ENCODE results near the gene GPC5.
"Not testable (repeated sequence)": the region's sequence is repeated elsewhere in the genome, so short reads cannot be mapped to it uniquely, and the experiment has no call there.

GPC5 gene

GRCh38 chr13:91726671-91727070 is 328.2 kb downstream of the GPC5 start:
- no peak for DNase-seq (ENCODE audit: low read depth)
- H3K4me3 ChIP-seq (ENCODE audit: low read depth, low read length), result no peak overlapping the region

GRCh38 chr13:91729859-91730258 is 331.4 kb downstream of the GPC5 start:
- DNase-seq (ENCODE audit: low read depth), result no peak
- no peak overlapping the region for H3K4me3 ChIP-seq (ENCODE audit: low read depth, low read length)

DNA sequence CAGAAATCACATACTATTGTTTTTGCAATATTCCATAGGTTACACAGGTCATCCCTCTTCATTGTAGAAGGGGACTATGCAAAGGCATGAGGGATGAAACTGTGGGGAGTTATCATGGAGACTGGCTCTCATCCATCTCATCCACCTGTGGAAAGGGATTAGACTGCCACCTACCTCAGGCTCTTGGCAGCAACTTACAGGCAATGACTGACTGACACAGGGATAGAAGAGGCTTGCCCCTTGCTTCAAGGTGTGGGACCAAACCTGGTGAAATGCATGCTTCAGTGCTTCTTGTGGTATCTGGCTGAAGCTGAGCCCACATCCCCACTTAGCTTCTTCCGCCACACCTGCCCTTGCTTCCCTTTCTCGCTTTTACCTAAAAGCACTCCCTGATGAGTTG is 341.3 kb downstream of the GPC5 start:
- no peak for DNase-seq (ENCODE audit: low read depth)
- H3K4me3 ChIP-seq (ENCODE audit: low read depth, low read length), result no peak overlapping the region

DNA sequence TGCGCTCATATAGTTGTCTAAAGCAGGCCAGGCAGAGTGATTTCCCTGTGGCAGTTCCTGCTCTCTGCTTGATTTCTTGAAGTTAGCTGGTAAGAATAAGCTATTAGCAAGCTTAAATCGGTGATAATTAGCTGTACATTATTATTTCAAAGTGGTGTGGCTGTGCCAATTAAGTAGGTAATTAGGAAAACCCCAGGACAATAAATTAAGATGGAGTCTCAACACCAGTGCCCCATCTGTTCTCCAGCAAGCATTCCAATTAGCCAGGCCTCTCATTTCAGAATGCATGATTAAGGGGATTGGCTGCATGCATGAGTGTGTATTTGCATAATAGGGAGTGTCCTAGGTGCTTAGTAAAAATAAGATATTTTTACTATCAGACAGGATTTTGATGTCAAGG is 342.3 kb downstream of the GPC5 start:
- H3K4me3 ChIP-seq (ENCODE audit: low read depth, low read length), result no peak overlapping the region
- DNase-seq (ENCODE audit: low read depth), result no peak

GRCh38 chr13:91741925-91742324 is 343.5 kb downstream of the GPC5 start:
- no peak for DNase-seq (ENCODE audit: low read depth)
- no peak overlapping the region for H3K4me3 ChIP-seq (ENCODE audit: low read depth, low read length)

DNA sequence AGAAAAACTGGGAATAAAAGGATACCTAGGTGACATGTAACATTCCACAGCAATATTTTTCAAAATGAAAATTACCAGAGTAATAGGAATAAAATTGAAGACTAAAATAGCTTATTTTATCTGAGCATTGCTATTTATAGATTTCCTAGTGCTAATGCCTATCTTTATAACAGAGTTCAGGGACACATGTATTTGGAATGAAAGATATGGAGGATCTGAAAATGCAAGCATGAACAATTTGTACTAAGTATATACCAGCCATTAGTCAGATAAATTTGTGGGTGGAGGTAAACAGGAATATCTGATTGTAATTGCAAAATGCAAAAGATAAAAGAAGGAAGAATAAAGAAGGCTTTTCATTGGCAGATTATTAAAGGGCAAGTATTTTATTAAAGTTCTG is 345.9 kb downstream of the GPC5 start:
- DNase-seq (ENCODE audit: low read depth), result no peak
- no peak overlapping the region for H3K4me3 ChIP-seq (ENCODE audit: low read depth, low read length)

DNA sequence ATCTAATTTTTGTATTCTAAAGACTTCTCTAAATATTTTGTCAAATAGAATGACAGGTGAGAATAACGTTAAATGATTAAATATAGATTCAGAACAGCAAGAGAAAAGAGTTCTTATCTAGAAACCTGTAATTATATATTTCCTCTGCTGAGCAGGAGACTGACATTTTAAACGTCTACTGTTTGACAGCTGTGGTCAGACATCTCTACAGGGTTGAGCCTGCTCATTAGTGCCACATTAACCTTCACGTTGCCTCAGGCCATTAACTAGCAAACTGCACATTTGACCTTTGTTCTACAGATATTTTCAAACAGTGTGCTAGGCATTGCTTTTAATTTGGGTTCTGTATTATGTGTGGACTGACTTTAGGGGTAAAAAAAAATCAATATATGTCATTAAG is 347.5 kb downstream of the GPC5 start:
- DNase-seq (ENCODE audit: low read depth), result no peak
- H3K4me3 ChIP-seq (ENCODE audit: low read depth, low read length), result no peak overlapping the region

DNA sequence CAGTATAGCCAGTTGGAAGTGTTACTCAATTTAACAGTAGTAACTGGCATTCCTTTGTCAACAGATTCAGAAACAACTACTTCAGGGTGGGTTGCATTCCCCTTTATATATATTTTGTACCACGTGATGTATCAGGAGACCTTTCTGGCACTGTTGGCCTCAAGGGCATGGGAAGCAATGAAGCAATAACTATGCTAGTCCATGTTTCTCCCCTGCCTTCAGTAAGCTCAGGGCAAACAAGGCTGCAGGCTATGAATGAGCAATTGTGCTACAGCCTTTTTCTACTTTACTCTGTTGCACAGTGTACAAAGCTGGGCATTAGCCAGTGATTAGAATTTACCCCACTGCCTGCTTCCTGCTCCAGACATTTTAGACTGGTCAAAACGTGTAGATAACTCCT is 348.8 kb downstream of the GPC5 start:
- no peak overlapping the region for H3K4me3 ChIP-seq (ENCODE audit: low read depth, low read length)
- no peak for DNase-seq (ENCODE audit: low read depth)

- no peak overlapping the region for H3K4me3 ChIP-seq (ENCODE audit: low read depth, low read length)
- DNase-seq (ENCODE audit: low read depth), result no peak
Observed at GRCh38 chr13:91748416-91749089, 350.1 kb downstream of the GPC5 start.

DNA sequence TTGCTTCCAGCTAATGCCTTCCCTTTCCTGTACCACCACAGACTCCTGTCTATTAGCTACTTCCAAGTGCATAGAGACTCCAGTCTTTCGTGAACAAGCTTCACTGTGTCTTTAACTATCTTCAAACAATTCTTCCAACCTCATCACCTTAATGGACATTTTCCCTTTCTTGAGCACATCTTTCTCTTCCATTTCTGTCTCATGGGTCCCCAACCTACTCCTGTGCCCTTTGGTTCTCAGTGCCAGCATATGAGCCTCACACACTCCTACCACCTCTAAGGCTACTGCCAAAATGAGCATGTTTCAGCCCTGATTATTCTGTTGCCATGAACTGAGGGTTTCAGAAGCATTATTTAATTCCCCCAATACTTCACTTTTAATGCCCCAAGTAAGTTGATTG is 360.3 kb downstream of the GPC5 start:
- no peak overlapping the region for H3K4me3 ChIP-seq (ENCODE audit: low read depth, low read length)
- no peak for DNase-seq (ENCODE audit: low read depth)

- DNase-seq (ENCODE audit: low read depth), result no peak
- H3K4me3 ChIP-seq (ENCODE audit: low read depth, low read length), result no peak overlapping the region
Observed at GRCh38 chr13:91762957-91763356, 364.5 kb downstream of the GPC5 start.

DNA sequence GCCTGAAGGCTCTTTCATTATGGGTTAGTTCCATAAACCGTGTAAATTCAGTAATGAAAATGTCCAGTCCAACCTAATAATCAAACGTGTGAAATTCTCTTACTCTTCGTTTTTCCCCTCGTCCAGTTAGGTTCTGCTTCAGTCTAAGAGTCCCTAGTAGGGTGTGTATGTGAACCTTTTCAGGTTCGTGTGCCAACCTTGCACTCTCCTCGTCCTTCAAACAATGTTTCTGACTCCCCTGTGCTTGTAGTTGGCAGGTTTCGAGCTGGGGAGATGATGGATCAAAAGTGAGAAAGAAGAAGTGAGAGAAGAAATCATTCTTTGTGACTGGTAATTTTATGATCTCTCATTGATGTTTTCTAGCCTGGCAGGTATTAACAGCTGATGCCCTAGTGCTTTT is 366.1 kb downstream of the GPC5 start:
- no peak for DNase-seq (ENCODE audit: low read depth)
- no peak overlapping the region for H3K4me3 ChIP-seq (ENCODE audit: low read depth, low read length)

DNA sequence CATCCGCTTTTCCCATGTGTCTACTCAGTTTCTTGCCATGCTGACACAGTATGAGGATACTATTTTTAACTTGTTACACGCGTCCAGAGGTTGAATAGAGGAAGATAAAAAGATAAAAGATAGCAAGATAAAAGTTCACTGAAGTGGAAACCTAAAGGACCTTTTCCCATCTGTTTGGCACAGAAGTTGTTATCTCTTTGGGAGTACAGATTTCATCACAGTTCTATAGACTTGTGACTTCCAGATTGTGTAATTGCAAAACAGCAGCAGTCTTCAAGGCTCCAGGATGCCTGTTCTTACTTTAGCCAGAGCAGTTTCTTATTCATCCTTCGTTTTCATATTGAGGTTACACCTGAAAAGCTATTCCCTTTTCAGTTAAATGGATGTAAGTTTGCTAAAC is 369.2 kb downstream of the GPC5 start:
- H3K4me3 ChIP-seq (ENCODE audit: low read depth, low read length), result no peak overlapping the region
- peak; percentile 0 for DNase-seq (ENCODE audit: low read depth)

GRCh38 chr13:91768746-91769145 is 370.3 kb downstream of the GPC5 start:
- H3K4me3 ChIP-seq (ENCODE audit: low read depth, low read length), result no peak overlapping the region
- DNase-seq (ENCODE audit: low read depth), result no peak

DNA sequence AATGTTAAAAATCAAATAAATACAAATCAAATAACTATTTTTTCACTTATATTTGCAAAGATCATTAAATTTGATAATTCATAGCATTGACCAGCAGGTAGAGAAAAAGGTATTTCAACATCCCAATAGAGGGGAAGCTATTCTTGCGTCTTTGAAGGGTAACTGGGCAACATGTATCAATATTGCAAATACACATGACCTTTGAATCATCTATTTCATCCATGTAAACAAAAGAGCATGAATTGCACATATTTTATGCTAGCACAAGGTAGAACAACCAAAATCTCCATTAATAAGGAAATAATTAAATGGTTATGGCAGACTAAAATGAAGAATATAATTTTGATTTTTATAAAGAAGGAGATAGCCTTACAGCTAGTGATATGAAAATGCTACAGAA is 372.8 kb downstream of the GPC5 start:
- H3K4me3 ChIP-seq (ENCODE audit: low read depth, low read length), result no peak overlapping the region
- no peak for DNase-seq (ENCODE audit: low read depth)

DNA sequence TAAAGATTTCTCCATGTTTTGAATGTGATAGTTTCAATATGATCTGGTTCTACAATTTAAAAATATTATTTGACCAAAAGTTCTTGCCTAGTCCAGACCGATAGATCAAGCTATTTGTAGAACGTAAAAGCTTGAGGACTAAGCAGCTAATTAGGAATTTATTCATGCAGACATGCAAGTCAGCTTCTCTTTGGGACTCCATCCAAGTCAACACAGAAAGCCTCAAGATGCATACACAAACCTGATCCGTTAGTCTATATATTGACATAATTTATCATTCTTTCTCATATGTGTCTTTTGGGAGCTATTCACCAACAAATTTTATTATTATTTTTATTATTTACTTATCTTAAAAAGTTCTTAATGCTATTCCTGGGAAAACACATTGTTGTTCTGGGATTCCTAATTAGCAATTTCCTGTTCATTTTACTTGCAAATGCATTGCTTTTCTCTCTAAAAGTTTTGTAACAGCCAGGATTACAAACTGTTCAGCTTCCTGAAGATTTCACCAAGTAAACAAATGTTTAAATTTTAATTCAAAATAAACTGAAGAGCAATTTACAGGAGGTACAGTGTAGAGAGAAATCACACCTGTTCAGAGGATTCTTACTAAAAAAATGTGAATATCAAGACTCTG is 375.3 kb downstream of the GPC5 start:
- H3K4me3 ChIP-seq (ENCODE audit: low read depth, low read length), result no peak overlapping the region
- DNase-seq (ENCODE audit: low read depth), result no peak

GRCh38 chr13:91774397-91774796 is 376.0 kb downstream of the GPC5 start:
- no peak for DNase-seq (ENCODE audit: low read depth)
- no peak overlapping the region for H3K4me3 ChIP-seq (ENCODE audit: low read depth, low read length)

- no peak for DNase-seq (ENCODE audit: low read depth)
- no peak overlapping the region for H3K4me3 ChIP-seq (ENCODE audit: low read depth, low read length)
Observed at GRCh38 chr13:91776611-91777193, 378.3 kb downstream of the GPC5 start.

- no peak overlapping the region for H3K4me3 ChIP-seq (ENCODE audit: low read depth, low read length)
- no peak for DNase-seq (ENCODE audit: low read depth)
Observed at GRCh38 chr13:91778123-91778522, 379.7 kb downstream of the GPC5 start.

DNA sequence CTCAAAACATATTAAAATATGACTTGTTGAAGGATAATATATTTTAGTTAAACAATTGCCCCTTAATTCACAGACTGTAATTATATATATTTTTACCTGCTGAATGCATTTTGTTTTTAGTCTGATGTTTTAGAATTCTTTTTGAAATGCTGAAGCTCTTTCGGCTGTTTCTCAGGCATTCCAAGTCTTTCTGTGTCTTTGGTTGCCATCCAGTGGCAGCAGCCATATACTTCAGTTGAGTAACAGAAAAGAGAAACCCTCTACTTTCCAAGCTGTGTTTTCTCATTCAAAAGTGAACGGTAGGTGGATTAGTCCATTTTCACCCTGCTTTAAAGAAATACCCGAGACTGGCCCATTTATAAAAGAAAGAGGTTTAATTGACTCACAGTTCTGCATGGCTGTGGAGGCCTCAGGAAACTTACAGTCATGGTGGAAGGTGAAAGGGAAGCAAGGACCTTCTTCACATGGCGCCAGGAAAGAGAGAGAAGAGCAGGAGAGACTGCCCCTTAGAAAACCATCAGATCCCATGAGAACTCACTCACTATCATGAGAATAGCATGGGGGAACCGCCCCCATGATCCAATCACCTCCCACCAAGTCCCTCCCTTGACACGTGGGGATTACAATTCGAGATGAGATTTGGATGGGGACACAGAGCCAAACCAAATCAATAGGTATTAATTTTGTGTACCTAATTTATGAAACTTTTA is 383.7 kb downstream of the GPC5 start:
- DNase-seq (ENCODE audit: low read depth); H3K4me3 ChIP-seq (ENCODE audit: low read depth, low read length): not testable (repeated sequence)
